Astrocyte (in vitro differentiated cells and primary cell): ENCODE measurements around the gene TULP4. TPM values are rescaled to one million over a fixed set of nuclear protein-coding genes. Genes with fewer than 3 reads are reported as not detected.

Experiments
- DNase-seq: peaks from one replicate; pipeline ENCODE4 v3.0.0-alpha.2; 2010; ENCODE audit warnings: low read depth
- FAIRE-seq: peaks from 2 replicates; lab custom pipeline; 2011; peaks lifted over from hg19 to GRCh38; lab: Jason Lieb, UNC
- H2AFZ ChIP-seq: 2 replicates; pipeline ENCODE4 v1.6.0; 2012; ENCODE audit warnings: low read depth, low read length, inconsistent platforms
- H3K27ac ChIP-seq: 2 replicates; pipeline ENCODE4 v1.5.1; 2011; ENCODE audit warnings: low read depth, low read length, inconsistent platforms
- H3K27me3 ChIP-seq: 2 replicates; pipeline ENCODE4 v1.6.0; 2011; ENCODE audit warnings: low read length, inconsistent platforms; ENCODE audit not compliant: insufficient read depth
- H3K36me3 ChIP-seq: 2 replicates; pipeline ENCODE4 v1.5.1; 2011; ENCODE audit warnings: low read length, inconsistent platforms; ENCODE audit not compliant: insufficient read depth
- H3K4me1 ChIP-seq: 2 replicates; pipeline ENCODE4 v1.5.1; 2011; ENCODE audit warnings: low read length, inconsistent platforms; ENCODE audit not compliant: insufficient read depth
- H3K4me2 ChIP-seq: 2 replicates; pipeline ENCODE4 v1.6.0; 2012; ENCODE audit warnings: low read length, inconsistent platforms
- H3K4me3 ChIP-seq: 2 replicates; pipeline ENCODE4 v1.5.1; 2011; ENCODE audit warnings: low read depth, mild to moderate bottlenecking, low read length, inconsistent platforms; ENCODE audit not compliant: insufficient read depth
- H3K79me2 ChIP-seq: 2 replicates; pipeline ENCODE4 v1.6.0; 2012; ENCODE audit warnings: mild to moderate bottlenecking, low read length, inconsistent platforms; ENCODE audit not compliant: insufficient read depth
- H3K9ac ChIP-seq: 2 replicates; pipeline ENCODE4 v1.6.0; 2012; ENCODE audit warnings: mild to moderate bottlenecking, low read length, inconsistent platforms
- H3K9me3 ChIP-seq: 2 replicates; pipeline ENCODE4 v1.5.1; 2012; ENCODE audit warnings: low read depth, mild to moderate bottlenecking, low read length, inconsistent platforms; ENCODE audit not compliant: insufficient read depth
- H4K20me1 ChIP-seq: 2 replicates; pipeline ENCODE4 v1.6.0; 2012; ENCODE audit warnings: low read length, inconsistent platforms; ENCODE audit not compliant: insufficient read depth
- H3K27ac Mint-ChIP-seq: one replicate; pipeline ENCODE4 v1.8.0; 2021; ENCODE audit warnings: mild to moderate bottlenecking, mixed read lengths; ENCODE audit not compliant: unreplicated experiment
- H3K27me3 Mint-ChIP-seq: one replicate; pipeline ENCODE4 v1.8.0; 2021; ENCODE audit warnings: low read depth, mixed read lengths; ENCODE audit not compliant: unreplicated experiment
- H3K36me3 Mint-ChIP-seq: one replicate; pipeline ENCODE4 v1.8.0; 2021; ENCODE audit warnings: low read depth, mixed read lengths; ENCODE audit not compliant: unreplicated experiment
- H3K4me1 Mint-ChIP-seq: one replicate; pipeline ENCODE4 v1.8.0; 2021; ENCODE audit warnings: low read depth, mixed read lengths; ENCODE audit not compliant: unreplicated experiment
- H3K4me3 Mint-ChIP-seq: one replicate; pipeline ENCODE4 v1.8.0; 2021; ENCODE audit warnings: mild to moderate bottlenecking, moderate library complexity, mixed read lengths; ENCODE audit not compliant: unreplicated experiment
- H3K9me3 Mint-ChIP-seq: one replicate; pipeline ENCODE4 v1.8.0; 2021; ENCODE audit warnings: mild to moderate bottlenecking, mixed read lengths; ENCODE audit not compliant: unreplicated experiment
- EZH2 ChIP-seq: IDR thresholded peaks from 2 replicates; pipeline ENCODE4 v1.6.1; 2012; ENCODE audit warnings: mild to moderate bottlenecking, low read length, inconsistent platforms; ENCODE audit not compliant: insufficient read depth
- total RNA-seq: library from RNA; stranded (reverse); gene quantifications from 2 replicates; pipeline ENCODE4 v1.2.1, GENCODE V29; 2021
- TF ChIP-seq, protein P1 (sequence below): IDR thresholded peaks from 2 replicates; pipeline ENCODE4 v1.5.1; 2011; ENCODE audit warnings: low read depth, mild to moderate bottlenecking, inconsistent platforms, low read length, moderate library complexity; ENCODE audit not compliant: insufficient read depth

The TULP4 gene
- total RNA-seq, 1 donor from 2014 or later: 91.2 TPM

DNA sequence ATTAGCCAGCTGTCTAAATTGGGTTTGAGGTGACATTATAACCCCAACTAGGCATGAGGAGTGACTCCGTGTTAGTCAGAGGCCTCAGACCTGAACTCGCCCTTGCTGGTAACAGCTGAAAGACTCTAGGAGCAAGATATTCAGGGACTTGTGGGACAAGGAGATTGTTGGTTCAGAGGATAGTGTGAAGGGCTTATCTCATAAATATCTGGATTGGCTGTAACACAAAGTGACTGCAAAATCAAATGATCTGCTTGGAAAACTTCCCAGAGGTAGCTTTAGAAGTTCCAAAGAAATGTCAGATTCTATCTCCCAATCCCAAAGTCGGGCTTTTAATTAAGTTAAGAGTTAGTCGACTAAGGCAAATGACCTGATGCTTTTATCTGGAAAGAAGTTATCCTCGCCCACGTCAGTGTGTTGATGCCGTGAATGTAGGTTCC lies 72.4 kb downstream of the TULP4 start:
- Histone ChIP-seq H3K4me2 (no peak overlapping the region), H3K27me3 (no peaks in the 10 kb centered on the region), H3K36me3 (no peaks in the 10 kb centered on the region), H3K9me3 (no peaks in the 10 kb centered on the region), H3K4me3 (no peak overlapping the region), H3K9ac (no peak overlapping the region), H4K20me1 (peaks cover 34% of the 10 kb centered on the region), H3K79me2 (peaks cover 14% of the 10 kb centered on the region), H2AFZ (no peak overlapping the region), H3K4me1 (no peaks in the 10 kb centered on the region), H3K27ac (no peak overlapping the region)
- FAIRE-seq (no peak), DNase-seq (peak; percentile 72)
- Mint-ChIP-seq H3K27ac (no peak overlapping the region), H3K9me3 (no peaks in the 10 kb centered on the region), H3K36me3 (peaks cover 4% of the 10 kb centered on the region), H3K4me3 (no peak overlapping the region), H3K27me3 (no peaks in the 10 kb centered on the region), H3K4me1 (no peaks in the 10 kb centered on the region)
- no peak for TF ChIP-seq EZH2
- TF ChIP-seq, protein P1, sequence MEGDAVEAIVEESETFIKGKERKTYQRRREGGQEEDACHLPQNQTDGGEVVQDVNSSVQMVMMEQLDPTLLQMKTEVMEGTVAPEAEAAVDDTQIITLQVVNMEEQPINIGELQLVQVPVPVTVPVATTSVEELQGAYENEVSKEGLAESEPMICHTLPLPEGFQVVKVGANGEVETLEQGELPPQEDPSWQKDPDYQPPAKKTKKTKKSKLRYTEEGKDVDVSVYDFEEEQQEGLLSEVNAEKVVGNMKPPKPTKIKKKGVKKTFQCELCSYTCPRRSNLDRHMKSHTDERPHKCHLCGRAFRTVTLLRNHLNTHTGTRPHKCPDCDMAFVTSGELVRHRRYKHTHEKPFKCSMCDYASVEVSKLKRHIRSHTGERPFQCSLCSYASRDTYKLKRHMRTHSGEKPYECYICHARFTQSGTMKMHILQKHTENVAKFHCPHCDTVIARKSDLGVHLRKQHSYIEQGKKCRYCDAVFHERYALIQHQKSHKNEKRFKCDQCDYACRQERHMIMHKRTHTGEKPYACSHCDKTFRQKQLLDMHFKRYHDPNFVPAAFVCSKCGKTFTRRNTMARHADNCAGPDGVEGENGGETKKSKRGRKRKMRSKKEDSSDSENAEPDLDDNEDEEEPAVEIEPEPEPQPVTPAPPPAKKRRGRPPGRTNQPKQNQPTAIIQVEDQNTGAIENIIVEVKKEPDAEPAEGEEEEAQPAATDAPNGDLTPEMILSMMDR: no peak

DNA sequence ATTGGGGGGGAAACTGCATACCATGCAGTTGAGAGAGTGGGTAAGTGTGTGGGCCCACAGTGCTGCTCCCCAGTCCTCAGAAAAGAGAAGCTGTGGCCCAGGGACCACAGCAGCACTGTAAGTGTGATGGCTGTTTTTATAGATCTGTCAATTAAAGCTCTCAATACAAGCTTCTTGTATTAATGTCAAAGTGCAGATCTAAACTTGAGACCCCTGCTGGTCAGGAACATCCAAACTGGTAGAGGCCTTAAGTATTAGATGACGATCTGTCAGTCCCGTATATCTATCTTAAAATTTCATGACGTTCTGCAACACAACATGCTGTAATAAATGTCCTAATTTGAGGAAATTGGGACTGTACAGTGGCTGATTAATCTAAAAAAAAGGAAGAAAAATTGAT lies 74.8 kb downstream of the TULP4 start:
- no peaks in the 10 kb centered on the region for H3K36me3 ChIP-seq
- H3K27ac ChIP-seq: no peak overlapping the region
- H3K79me2 ChIP-seq: peaks cover 10% of the 10 kb centered on the region
- peaks cover 2% of the 10 kb centered on the region for H3K9me3 Mint-ChIP-seq
- H3K9ac ChIP-seq: no peak overlapping the region
- H3K4me3 ChIP-seq: no peak overlapping the region
- peaks cover 5% of the 10 kb centered on the region for H3K36me3 Mint-ChIP-seq
- no peaks in the 10 kb centered on the region for H3K27me3 ChIP-seq
- no peaks in the 10 kb centered on the region for H3K9me3 ChIP-seq
- H3K4me3 Mint-ChIP-seq: no peak overlapping the region
- H3K4me1 ChIP-seq: no peaks in the 10 kb centered on the region
- no peak for FAIRE-seq
- peaks cover 16% of the 10 kb centered on the region for H4K20me1 ChIP-seq
- no peak for DNase-seq
- H3K27ac Mint-ChIP-seq: no peak overlapping the region
- no peak for TF ChIP-seq EZH2
- TF ChIP-seq, protein P1: no peak
- H3K27me3 Mint-ChIP-seq: no peaks in the 10 kb centered on the region
- H3K4me2 ChIP-seq: no peak overlapping the region
- H3K4me1 Mint-ChIP-seq: peaks cover 8% of the 10 kb centered on the region
- no peak overlapping the region for H2AFZ ChIP-seq

DNA sequence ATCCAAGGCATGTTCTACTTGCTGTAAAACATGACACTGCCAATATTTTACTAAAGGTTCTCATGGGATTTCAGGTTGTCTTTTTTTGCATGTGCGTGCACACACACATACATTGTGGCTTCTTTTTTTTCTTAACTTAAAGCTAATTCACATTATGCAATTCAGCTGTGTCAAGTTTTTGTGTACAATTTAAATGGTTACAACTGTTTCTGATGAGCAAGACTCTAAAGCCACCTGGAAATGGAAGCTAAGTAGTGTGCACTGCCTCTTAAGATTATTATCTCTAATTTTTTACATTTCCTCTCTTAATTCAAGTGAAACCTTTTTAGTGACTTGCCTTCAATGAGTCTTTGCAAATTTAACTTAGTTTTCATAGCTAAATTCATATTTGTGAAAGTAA lies 75.3 kb downstream of the TULP4 start:
- H3K27me3 ChIP-seq: no peaks in the 10 kb centered on the region
- H3K36me3 ChIP-seq: no peaks in the 10 kb centered on the region
- H3K27ac Mint-ChIP-seq: no peak overlapping the region
- peaks cover 15% of the 10 kb centered on the region for H4K20me1 ChIP-seq
- H3K27ac ChIP-seq: no peak overlapping the region
- H3K9ac ChIP-seq: no peak overlapping the region
- peaks cover 13% of the 10 kb centered on the region for H3K79me2 ChIP-seq
- H3K27me3 Mint-ChIP-seq: no peaks in the 10 kb centered on the region
- no peaks in the 10 kb centered on the region for H3K4me1 ChIP-seq
- H3K4me1 Mint-ChIP-seq: peaks cover 8% of the 10 kb centered on the region
- TF ChIP-seq, protein P1: no peak
- no peaks in the 10 kb centered on the region for H3K9me3 ChIP-seq
- H3K4me2 ChIP-seq: no peak overlapping the region
- peaks cover 6% of the 10 kb centered on the region for H3K9me3 Mint-ChIP-seq
- peaks cover 10% of the 10 kb centered on the region for H3K36me3 Mint-ChIP-seq
- no peak for FAIRE-seq
- no peak overlapping the region for H3K4me3 ChIP-seq
- no peak for DNase-seq
- no peak overlapping the region for H3K4me3 Mint-ChIP-seq
- no peak overlapping the region for H2AFZ ChIP-seq
